Fibroblast of mammary gland (primary cell): ENCODE measurements around the gene ZGRF1.
A peak's percentile ranks its signal among the peaks of the same experiment; 100 is the strongest.
"Not testable (repeated sequence)": the region's sequence is repeated elsewhere in the genome, so short reads cannot be mapped to it uniquely, and the experiment has no call there.

Experiments
- DNase-seq: peaks from one replicate; pipeline ENCODE4 v3.0.0-alpha.2; 2010; ENCODE audit warnings: low read depth
- H3K4me3 ChIP-seq: 2 replicates; pipeline ENCODE4 v1.5.1; 2011; ENCODE audit warnings: low read depth, mild to moderate bottlenecking, low read length, moderate library complexity; ENCODE audit not compliant: control insufficient read depth
- TF ChIP-seq, protein P1 (sequence below): conservative IDR thresholded peaks from 2 replicates; pipeline ENCODE4 v1.5.1; 2011; ENCODE audit warnings: low read depth, low read length, inconsistent platforms; ENCODE audit not compliant: control insufficient read depth, insufficient read depth

The ZGRF1 gene

DNA sequence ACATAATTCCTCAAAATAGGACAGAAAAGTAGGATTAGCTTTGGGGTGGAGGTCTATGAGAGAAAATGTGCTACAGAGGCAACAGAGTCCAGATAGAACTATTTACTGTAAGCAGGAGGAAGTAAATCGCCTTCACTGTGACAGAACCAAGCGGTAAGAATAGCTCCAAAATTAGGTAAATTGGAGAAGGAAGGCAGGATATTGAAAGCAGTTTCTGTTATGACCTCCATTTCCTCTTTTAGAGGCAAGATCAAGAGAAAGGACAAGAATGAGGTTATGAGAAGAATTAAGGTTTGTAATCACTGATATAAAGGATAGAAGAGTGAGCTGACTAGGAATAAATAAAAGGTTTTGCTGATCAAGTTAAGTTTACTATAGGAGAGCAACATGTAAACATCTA lies 76.6 kb downstream of the ZGRF1 start:
- TF ChIP-seq, protein P1, sequence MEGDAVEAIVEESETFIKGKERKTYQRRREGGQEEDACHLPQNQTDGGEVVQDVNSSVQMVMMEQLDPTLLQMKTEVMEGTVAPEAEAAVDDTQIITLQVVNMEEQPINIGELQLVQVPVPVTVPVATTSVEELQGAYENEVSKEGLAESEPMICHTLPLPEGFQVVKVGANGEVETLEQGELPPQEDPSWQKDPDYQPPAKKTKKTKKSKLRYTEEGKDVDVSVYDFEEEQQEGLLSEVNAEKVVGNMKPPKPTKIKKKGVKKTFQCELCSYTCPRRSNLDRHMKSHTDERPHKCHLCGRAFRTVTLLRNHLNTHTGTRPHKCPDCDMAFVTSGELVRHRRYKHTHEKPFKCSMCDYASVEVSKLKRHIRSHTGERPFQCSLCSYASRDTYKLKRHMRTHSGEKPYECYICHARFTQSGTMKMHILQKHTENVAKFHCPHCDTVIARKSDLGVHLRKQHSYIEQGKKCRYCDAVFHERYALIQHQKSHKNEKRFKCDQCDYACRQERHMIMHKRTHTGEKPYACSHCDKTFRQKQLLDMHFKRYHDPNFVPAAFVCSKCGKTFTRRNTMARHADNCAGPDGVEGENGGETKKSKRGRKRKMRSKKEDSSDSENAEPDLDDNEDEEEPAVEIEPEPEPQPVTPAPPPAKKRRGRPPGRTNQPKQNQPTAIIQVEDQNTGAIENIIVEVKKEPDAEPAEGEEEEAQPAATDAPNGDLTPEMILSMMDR, result no peak

DNA sequence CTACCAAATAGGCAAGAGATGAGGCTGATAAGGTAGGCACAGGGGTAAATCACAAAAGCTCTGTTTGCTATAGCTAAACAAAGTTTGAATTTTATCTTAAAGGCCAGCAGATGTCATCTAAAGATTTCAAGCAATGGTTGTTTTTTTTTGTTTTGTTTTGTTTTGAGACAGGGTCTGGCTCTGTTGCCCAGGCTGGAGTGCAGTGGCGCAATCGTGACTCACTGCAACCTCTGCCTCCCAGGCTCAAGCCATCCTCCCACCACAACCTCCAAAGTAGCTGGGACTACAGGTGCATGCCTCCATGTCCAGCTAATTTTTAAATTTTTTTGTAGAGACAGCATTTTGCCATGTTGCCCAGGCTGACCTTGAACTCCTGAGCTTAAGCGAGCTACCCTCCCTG lies 77.7 kb downstream of the ZGRF1 start:
- TF ChIP-seq, protein P1, result no peak
- H3K4me3 ChIP-seq, result no peak overlapping the region
- DNase-seq, result no peak

More for the DNA sequence above, 76.6 kb downstream of the ZGRF1 start:
- DNase-seq, result no peak
- H3K4me3 ChIP-seq, result no peak overlapping the region

DNA sequence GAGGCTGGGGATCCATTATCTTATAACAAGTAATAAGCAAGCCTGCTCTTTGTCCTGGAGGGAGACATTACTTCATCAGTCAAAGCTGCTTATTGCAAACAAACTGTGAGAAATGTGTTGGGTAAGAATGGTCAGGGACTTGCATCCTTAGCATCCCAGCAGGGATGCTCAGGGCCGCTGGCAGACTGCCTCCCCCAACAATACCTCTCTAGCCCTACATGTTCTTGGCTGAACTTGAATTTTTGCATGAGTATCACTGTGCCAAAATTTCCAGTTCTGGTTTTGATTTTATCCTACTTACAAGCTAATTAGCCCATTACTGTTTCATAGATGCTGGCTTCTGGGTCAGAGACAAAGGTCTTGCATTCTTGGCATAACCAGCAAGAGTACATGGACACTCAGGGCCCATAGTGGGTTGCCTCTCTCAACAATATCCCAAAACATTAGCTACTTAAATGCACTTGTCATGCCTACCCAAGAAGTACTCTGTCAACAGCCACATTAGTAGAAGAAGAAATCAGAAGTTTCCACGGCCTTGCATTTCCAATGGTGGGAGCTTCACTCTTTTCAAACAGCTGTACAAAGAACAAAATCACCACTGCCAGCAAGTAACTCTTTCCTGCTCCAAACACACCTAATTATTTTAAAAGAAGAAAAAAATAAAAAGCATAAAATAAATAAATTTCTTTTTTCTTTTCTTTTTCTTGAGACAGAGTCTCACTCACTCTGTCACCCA lies 78.9 kb downstream of the ZGRF1 start:
- no peak overlapping the region for H3K4me3 ChIP-seq
- TF ChIP-seq, protein P1, result no peak
- no peak for DNase-seq

DNA sequence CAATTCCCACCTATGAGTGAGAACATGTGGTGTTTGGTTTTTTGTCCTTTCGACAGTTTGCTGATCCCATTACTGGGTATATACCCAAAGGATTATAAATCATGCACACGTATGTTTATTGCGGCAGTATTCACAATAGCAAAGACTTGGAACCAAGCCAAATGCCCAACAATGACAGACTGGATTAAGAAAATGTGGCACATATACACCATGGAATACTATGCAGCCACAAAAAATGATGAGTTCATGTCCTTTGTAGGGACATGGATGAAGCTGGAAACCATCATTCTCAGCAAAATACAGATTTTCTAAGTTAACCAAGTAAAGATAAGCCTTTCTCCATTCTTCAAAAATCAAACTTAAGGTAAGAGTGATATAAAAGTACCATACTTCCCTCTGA lies 82.4 kb downstream of the ZGRF1 start:
- not testable (repeated sequence) for DNase-seq, H3K4me3 ChIP-seq

DNA sequence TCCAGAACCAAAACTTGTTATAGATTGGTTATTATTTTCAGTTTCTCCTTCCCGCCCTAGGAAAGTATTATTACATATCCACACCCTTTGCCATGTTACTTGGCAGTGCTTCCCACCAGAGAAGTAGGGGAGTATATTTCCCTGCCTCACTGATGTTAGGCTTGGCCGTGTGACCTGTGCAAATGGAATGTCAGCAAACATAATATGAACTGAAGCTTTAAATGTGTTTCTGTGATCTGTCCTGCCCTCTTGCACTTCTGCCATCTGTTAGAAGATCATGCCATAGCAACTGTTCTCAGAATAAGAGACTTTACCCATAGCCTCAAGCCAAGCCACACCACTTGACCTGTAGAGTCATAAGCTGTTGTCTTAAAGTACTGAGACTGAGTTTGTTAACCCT lies 84.0 kb downstream of the ZGRF1 start:
- TF ChIP-seq, protein P1, result no peak
- H3K4me3 ChIP-seq, result no peak overlapping the region
- peak; percentile 77 for DNase-seq

DNA sequence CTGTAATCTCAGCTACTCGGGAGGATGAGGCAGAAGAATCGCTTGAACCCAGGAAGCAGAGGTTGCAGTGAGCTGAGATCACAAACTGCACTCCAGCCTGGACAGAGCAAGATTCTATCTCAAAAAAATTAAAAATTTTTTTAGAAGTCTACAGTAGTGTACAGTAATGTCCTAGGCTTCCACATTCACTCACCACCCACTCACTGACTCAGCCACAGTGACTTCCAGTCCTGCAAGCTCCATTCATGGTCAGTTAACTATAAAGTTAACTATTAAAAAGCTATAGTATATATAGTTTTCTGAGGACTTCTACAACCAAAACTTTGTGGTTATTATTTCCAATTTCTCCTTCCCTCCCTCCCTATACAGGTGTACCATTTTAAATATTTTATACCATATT lies 86.0 kb downstream of the ZGRF1 start:
- TF ChIP-seq, protein P1, result no peak
- peak; percentile 75 for DNase-seq
- no peak overlapping the region for H3K4me3 ChIP-seq

DNA sequence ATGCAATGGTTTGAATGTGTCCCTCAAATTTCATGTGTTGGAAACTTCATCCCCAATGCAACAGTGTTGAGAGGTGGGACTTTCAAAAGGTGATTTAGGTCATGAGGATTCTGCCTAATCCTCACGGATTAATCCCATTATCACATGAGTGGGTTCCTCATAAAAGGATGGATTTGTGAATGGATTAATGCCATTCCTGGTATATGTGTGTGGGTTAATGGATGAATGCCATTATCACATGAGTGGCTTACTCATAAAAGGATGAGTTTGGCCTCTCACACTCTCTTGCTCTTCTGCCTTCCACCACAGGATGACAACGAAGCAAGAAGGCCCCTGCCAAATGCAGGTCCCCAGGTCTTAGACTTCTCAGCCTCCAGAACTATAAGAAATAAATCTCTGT lies 90.2 kb downstream of the ZGRF1 start:
- peak; percentile 42 for DNase-seq
- TF ChIP-seq, protein P1, result no peak
- no peak overlapping the region for H3K4me3 ChIP-seq
